Stimulated activated CD4-positive, alpha-beta T cell treated with anti-CD3 and anti-CD28 coated beads, Interleukin-1b, Interleukin-23, amount 100 ng/mL, for 1 hour (primary cell): Measurements from ENCODE around the gene USP13.

Source experiments
- DNase-seq, 2 donors: peaks; one replicate each; pipeline ENCODE4 v3.0.0-alpha.2; 2020; ENCODE audit warnings: low read depth in 2 of 2

Gene USP13

DNA sequence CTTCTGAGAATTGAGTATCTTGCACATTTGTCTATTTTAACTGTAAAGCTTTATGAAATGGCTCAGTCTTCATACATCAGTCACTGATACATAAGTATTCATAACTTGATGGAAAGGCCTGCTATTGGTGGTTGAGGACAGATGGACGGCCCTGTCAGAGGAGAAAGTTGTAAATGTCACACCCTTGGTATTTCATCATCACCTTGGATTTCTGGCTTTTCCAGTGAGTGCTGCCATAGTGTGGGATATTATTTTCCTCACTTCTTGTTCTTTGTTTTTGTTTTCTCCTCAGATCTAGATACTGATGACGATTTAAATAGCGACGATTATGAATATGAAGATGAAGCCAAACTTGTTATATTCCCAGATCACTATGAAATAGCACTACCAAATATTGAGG lies 47.9 kb downstream of the USP13 start:
- no peak for DNase-seq

GRCh38 chr3:179701176-179701827 lies 48.5 kb downstream of the USP13 start:
- DNase-seq = no peak

DNA sequence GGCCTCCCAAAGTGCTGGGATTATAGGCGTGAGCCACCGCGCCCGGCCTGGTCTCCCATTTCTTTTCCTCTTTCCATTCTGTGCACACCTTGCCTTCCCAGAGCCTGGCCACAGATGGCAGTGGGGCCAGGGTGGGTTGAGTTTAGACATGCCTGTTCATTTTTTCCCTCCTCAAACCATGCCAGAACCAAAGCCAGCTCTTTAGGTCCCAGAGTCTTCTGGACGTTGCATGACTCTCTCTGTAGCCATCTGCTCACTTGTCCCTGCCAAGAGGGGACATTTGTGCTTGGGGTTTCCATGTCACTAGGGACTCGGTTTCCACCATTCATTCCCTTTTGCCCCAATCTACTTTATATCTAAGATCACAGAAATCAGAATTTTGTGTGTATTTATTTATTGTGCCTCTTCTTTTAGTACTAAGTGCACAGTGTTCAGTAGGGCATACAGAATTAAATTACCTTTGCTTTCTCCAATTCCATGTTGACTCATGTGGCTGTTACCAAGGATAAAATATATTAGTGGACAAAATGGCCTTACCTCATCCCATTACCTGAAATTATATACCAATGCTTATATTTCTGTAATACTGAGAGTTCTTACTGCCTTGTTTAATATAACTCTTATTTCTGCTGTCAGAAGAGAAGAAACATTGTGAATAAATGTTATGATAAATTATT lies 49.6 kb downstream of the USP13 start:
- DNase-seq = no peak

DNA sequence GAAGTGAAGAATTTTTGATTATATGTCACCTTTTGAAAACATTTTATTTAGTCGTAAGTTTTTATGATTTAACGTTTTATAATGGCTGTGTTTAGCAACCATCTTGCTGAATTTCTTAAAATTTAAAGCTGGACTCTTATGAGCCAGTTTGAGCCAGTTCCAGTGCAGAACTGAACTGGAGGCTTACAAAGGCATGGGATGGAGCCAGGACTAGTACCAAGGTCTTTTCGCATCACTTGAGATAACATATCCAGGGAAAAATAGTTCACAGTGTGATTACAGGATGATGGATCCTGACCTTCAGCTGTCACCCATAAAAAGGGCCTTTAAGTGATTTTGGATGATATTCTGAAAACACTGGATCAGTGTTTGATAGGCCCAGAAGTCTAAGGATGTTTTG lies 51.0 kb downstream of the USP13 start:
- DNase-seq = no peak

GRCh38 chr3:179706233-179706632 lies 53.4 kb downstream of the USP13 start:
- no peak for DNase-seq

GRCh38 chr3:179710079-179710478 lies 57.2 kb downstream of the USP13 start:
- no peak for DNase-seq

DNA sequence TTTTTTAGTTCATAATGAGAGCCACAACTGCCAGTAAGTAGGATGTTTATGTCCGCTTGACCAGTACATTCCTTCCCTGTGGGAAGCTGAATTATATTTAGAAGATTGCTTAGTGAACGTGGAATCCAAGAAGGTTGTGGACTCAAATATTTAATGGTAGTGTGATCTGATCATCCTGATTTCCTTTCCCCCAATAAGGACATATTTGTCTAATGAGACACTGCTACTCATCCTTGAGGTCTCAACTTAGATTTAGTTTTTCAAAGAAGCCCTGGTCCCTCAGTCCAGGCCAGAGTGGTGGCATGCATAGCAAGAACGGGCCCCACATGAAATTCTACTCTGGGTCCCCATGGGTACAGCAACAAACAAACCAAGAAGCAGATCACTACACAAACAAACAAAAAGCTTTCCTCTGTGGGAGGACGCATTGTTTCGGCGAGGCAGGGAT lies 60.8 kb downstream of the USP13 start:
- no peak for DNase-seq

DNA sequence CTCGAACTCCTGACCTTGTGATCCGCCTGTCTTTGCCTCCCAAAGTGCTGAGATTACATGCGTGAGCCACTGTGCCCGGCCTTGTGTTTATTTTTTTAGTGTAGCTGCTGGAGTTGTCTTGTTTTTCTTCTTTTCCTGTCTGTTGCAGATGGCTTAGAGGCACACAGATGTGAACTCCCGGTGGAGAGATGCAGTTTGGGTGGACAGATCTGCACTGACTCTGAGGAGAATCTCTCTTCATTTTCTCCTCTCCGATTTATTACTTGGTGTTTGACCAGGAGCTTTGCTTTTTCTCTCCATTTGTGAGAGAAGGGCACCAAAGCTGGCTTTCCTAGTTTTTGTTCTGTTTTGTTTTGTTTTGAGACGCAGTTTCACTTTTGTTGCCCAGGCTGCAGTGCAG lies 62.7 kb downstream of the USP13 start:
- DNase-seq = no peak

DNA sequence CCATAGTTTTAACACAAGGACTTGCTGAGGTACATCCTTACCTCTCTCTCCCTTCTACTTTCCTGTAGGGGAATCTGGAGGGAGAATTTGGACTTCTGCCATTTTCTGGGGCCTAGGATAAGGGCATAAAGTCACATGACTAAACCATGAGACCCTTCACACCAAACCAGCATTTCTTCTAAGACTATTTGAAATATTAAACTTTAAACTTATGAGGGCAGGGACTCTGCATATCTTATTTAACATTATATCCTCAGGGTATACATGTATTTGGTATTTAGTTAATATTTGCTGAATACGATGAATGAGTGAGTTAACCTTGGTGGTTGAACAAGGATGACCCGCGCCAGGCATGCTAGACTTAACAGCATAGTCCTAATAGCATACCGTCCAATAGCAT lies 63.4 kb downstream of the USP13 start:
- DNase-seq = no peak

GRCh38 chr3:179716811-179717210 lies 64.0 kb downstream of the USP13 start:
- DNase-seq = no peak

GRCh38 chr3:179717219-179717618 lies 64.4 kb downstream of the USP13 start:
- no peak for DNase-seq

- no peak for DNase-seq
Observed at GRCh38 chr3:179719048-179719734, 66.4 kb downstream of the USP13 start.

DNA sequence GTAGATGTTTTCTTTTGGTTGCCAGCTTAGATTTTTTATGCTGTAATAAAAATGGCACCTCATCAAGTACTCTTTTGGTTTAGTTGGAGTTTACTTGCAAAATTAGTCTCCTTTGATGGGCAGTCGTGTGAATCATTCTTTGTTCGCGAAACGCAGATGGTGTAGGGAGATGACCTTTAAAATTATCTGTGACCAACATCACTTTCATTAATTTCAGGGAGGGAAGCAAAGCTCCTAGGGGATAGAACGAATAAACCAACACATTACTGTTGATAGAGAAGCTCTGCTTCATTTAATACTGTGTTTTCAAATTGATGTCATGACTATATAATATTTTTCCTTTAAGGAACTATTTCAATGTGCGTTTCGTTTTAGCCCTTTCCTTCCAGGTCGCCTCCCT lies 67.4 kb downstream of the USP13 start:
- no peak for DNase-seq

GRCh38 chr3:179723617-179724016 lies 70.8 kb downstream of the USP13 start:
- no peak for DNase-seq

GRCh38 chr3:179726075-179726699 lies 73.3 kb downstream of the USP13 start:
- DNase-seq = no peak

GRCh38 chr3:179729086-179729485 lies 76.2 kb downstream of the USP13 start:
- no peak for DNase-seq

DNA sequence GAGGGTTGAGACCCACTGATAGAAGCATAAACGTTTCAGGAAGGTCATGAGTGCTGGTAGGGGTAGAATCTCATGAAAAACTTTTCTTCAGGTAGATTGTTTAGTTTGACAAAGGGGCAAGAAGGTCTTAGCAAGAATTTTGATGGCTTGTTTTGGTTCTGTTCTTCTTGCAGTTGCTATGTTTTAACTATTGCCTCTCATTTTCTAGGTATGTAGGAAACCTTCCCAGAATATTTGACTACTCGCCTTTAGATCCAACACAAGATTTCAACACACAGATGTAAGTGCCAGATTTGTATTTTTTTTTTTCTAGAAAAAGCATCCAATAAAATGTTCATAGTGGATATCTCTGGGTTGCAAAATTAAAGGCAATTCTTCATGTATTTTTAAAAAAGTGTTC lies 77.1 kb downstream of the USP13 start:
- DNase-seq = no peak

DNA sequence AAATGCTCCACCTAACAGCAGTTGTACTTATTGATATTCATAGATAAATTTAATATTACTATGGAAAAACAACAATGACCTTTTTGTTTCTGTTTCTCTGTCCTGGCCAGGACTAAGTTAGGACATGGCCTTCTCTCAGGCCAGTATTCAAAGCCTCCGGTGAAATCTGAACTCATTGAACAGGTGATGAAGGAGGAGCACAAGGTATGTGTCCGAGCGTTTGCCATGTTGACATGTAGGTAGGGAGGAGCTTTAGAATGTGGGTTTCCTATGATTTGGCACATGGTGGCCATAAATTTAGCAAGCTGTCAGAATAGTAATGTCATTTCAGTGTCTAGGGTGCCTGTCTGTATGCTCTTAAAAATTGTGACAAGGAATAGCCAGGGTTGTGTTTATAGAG lies 77.7 kb downstream of the USP13 start:
- no peak for DNase-seq

DNA sequence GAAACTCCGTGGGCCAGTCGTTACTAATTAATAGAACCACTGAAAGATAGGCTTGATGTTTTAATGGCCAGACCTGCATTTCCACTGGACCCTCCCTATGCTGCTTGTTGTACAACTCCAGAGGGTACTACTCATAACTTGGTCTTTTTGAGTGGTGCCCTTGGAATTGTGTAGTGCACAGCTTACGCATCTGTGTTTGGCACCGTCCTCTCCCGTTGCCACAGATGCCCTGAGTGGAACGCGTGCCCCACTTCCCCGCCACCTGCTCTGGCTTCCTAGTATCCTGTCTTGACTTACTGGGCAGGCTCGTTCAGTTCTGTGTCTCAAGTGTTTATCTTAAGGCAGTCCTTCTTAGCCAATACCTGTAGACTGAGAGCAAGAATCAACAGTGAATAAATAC lies 78.7 kb downstream of the USP13 start:
- DNase-seq = no peak

- DNase-seq = no peak
Observed at GRCh38 chr3:179732661-179733348, 80.0 kb downstream of the USP13 start.

DNA sequence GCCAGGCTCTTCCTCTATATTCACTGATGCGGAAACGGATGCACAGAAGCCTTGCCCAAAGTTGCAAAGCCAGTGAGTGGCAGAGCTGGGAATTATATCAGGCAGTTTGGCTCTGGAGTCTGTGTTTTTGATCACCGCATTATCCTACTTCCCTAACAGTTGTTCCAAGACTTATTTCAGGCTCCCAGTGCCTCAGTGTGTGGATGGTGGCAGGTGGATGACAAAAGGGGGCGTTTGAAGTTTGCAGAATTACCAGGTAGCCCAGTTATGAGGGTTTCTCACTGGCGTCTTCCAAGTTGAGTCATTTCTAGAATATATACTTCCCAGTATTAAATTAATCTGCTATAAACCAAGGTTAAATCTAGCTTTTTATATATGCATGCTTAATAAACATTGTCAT lies 81.0 kb downstream of the USP13 start:
- no peak for DNase-seq
